IPS DF 6.9 (cell line): ENCODE results near the gene FER.
"Not testable (repeated sequence)": the region's sequence is repeated elsewhere in the genome, so short reads cannot be mapped to it uniquely, and the experiment has no call there.

Experiments used
- DNase-seq: peaks from one replicate; pipeline ENCODE4 v3.0.0-alpha.2; 2013; ENCODE audit warnings: low read depth, low spot score
- H3K27ac ChIP-seq: one replicate; pipeline ENCODE4 v1.5.1; 2013; ENCODE audit warnings: low read length, control low read depth
- H3K27me3 ChIP-seq: 2 replicates; pipeline ENCODE4 v1.6.1; 2013; ENCODE audit warnings: mild to moderate bottlenecking, low read length; ENCODE audit not compliant: control insufficient read depth, insufficient read depth
- H3K36me3 ChIP-seq: 2 replicates; pipeline ENCODE4 v1.6.1; 2013; ENCODE audit warnings: low read length; ENCODE audit not compliant: control insufficient read depth, insufficient read depth
- H3K4me1 ChIP-seq: 2 replicates; pipeline ENCODE4 v1.6.1; 2013; ENCODE audit warnings: low read length; ENCODE audit not compliant: control insufficient read depth, insufficient read depth
- H3K4me3 ChIP-seq: 2 replicates; pipeline ENCODE4 v1.5.1; 2013; ENCODE audit warnings: mild to moderate bottlenecking, low read length
- H3K9me3 ChIP-seq: 2 replicates; pipeline ENCODE4 v1.6.1; 2013; ENCODE audit warnings: low read length, inconsistent platforms; ENCODE audit not compliant: control insufficient read depth, insufficient read depth
- WGBS: extraction: QIAGEN DNeasy Blood & Tissue Kit; methylation state at CpG from one replicate; pipeline ENCODE4 v1.1.7; 2013; ENCODE audit warnings: mixed read lengths, missing lambda C conversion rate; ENCODE audit not compliant: insufficient read length, insufficient coverage; 5-methylcytosine and 5-hydroxymethylcytosine counted together

FER gene

DNA sequence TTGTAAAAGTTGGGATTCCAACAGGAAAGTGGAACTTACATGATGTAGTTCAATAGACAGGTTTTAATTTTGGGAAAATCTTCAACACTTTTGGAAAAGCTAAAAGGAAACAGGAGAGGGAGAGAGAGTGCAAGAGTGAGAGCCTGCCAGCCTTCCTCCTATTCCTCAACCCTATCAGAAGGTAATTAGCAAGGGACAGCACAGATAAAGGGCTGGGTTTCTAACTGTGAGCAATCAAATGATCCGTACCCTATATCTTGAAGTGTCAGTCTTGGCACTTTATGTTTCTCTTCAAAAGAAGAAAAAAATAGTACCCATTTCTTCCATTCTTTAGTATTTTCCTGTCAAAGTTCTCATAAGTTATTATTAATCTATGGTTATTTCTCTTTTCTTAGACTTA is 79.4 kb downstream of the FER start:
- no CpG with 5 or more reads among the region's 1 CpG for WGBS
- Histone ChIP-seq H3K27ac (no peak overlapping the region), H3K9me3 (no peaks in the 10 kb centered on the region), H3K27me3 (no peaks in the 10 kb centered on the region), H3K36me3 (no peaks in the 10 kb centered on the region), H3K4me3 (no peak overlapping the region), H3K4me1 (no peaks in the 10 kb centered on the region)
- DNase-seq, result no peak

DNA sequence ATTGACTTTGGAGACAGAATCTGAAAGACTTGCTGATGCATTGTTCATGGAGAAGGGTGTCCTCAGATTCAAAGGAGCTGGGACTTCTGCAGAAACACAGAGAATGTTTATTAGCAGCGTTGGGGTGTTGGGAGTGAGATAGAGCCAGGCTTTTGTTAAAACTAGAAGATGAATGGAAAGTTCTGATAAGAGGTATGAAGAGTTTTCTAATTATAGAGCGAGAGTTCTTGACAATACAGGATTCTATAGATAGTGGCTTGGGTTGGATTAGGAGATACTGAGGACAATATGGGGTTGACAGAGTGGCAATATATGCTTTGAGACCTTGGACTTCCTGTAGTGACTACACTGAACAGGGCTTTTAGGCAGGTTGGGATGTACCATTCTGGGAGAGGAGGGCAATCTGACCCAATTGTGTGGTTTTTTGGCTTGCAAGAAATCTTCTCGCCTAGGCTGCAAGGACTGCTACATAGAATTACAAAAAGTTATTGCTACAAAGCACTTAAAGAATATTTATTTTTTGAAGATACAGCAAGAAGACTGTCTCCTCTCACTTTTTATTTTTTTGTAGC is 83.1 kb downstream of the FER start:
- Histone ChIP-seq H3K36me3 (no peaks in the 10 kb centered on the region), H3K4me1 (no peaks in the 10 kb centered on the region), H3K9me3 (no peaks in the 10 kb centered on the region), H3K4me3 (no peak overlapping the region), H3K27me3 (no peaks in the 10 kb centered on the region), H3K27ac (no peak overlapping the region)
- WGBS, result no CpG with 5 or more reads among the region's 3 CpGs
- no peak for DNase-seq

DNA sequence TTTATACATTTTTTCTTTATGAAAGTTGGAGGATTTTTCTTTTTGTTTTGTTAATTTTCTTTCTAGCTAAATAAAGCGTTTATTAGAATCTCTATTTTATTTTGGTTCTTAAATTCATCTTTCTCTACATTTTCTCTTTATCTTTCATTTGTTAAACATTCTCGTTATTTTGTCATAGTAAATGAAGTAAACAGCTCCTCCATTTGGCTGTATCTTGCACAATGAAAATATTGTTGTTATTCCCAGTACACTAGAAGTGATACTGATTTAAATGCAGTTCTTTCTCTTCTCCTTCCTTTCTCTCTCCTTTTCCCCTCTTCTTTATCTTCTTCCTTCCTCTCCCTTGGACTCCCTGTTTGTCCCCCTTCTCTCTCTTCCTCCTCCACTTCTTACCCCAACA is 88.8 kb downstream of the FER start:
- Histone ChIP-seq H3K9me3 (no peaks in the 10 kb centered on the region), H3K4me3 (no peak overlapping the region), H3K4me1 (0 out of 2 replicates have a peak, but pooled peaks cover 1% of the 10 kb centered on the region), H3K27me3 (no peaks in the 10 kb centered on the region), H3K36me3 (no peaks in the 10 kb centered on the region), H3K27ac (no peak overlapping the region)
- WGBS, result no CpG with 5 or more reads among the region's 2 CpGs
- no peak for DNase-seq

DNA sequence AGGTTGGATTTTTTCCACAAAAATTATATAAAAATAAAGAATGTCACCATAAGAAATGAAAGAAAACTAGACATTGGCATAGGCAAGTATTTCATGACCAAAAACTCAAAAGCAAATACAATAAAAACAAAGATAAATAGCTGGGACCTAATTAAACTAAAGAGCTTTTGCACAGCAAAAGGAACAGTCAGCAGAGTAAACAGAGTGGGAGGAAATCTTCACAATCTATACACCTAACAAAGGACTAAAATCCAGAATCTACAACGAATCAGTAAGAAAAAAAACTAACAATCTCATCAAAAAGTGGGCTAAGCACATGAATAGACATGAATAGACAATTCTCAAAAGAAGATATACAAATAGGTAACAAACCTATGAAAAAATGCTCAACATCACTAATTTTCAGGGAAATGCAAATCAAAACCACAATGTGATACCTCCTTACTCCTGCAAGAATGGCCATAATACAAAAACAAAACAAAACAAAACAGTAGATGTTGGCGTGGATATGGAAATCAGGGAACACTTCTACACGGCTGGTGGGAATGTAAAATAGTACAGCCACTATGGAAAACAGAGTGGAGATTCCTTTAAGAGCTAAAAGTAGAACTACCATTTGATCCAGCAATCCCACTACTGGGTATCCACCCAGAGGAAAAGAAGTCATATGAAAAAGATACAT is 94.7 kb downstream of the FER start:
- not testable (repeated sequence) for H3K4me1 ChIP-seq, H3K4me3 ChIP-seq, H3K27ac ChIP-seq, DNase-seq, H3K9me3 ChIP-seq, H3K36me3 ChIP-seq, H3K27me3 ChIP-seq
- no CpG with 5 or more reads among the region's 3 CpGs for WGBS

DNA sequence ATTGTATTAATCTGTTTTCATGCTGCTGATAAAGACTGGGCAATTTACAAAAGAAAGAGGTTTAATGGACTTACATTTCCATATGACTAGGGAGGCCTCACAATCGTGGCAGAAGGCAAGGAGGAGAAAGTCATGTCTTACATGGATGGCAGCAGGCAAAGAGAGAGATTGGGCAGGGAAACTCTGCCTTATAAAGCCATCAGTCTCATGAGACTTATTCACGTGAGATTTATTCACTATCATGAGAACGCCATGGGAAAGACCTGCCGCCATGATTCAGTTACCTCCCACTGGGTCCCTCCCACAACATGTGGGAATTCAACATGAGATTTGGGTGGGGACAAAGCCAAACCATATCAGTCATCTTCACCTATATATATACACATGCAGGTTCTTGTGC is 103.4 kb downstream of the FER start:
- H3K4me3 ChIP-seq, H3K36me3 ChIP-seq, DNase-seq, H3K9me3 ChIP-seq, H3K27me3 ChIP-seq, H3K4me1 ChIP-seq, H3K27ac ChIP-seq: not testable (repeated sequence)
- no CpG with 5 or more reads among the region's 4 CpGs for WGBS

DNA sequence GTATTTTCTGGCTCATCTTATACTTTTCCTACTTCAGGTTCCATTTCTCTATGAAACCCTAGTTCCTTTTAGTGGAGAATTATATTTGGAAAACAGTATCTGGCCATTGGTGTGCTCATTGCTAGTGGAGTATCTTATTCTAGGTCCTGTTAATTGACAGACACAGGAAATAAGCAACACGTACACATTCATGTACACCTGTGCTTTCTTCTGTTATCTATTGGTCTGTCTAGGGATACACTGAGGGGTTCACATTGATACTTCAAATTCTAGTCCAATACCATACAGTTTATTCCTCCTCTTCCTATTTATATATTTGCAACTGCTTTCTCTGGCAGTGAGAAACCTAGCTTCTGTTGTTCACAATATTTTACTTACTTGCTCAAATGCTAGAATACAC is 110.2 kb downstream of the FER start:
- H3K36me3 ChIP-seq, result no peaks in the 10 kb centered on the region
- H3K27me3 ChIP-seq, result no peaks in the 10 kb centered on the region
- no peak for DNase-seq
- H3K9me3 ChIP-seq, result no peaks in the 10 kb centered on the region
- H3K4me1 ChIP-seq, result no peaks in the 10 kb centered on the region
- WGBS, result no CpG with 5 or more reads among the region's 1 CpG
- no peak overlapping the region for H3K4me3 ChIP-seq
- no peak overlapping the region for H3K27ac ChIP-seq

DNA sequence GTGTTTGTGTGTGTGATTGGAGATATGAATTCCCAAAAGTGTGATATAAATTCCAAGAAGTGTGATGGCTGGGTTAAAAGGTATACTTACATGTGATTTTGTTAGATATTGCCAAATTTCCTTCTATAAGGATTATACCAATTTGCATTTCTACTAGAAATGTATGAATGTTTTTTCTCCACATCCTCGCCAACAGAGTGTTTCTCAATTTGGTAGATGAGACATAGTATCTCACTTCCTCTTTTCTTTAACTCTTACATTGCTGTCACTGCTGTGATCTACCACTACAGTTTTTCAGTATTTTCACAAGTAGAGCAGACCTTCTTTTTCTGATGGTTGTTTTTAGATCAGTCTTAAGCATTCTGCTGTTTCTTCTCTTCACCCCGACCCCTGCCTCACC is 111.3 kb downstream of the FER start:
- Histone ChIP-seq H3K27me3 (no peaks in the 10 kb centered on the region), H3K36me3 (no peaks in the 10 kb centered on the region), H3K4me1 (no peaks in the 10 kb centered on the region), H3K4me3 (no peak overlapping the region), H3K9me3 (no peaks in the 10 kb centered on the region), H3K27ac (no peak overlapping the region)
- no peak for DNase-seq
- no CpG with 5 or more reads among the region's 2 CpGs for WGBS

DNA sequence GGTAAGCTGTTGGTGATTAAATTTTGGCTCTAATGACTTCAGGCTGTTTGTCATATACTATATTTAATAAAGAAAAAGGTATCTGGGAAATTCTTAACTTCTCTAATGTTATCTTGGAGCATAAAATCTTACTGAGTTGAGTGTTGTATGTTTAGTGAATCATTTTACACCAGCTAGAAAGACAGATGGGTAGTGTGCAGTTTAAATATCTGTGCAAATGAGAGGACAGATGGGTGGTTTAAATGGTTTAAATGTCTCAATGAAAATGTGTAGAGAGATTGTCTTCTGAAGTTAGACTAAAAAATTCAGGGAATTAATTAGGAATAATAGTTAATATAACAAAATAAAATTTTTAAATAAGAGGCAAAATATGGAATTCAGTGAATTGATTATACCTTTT is 114.5 kb downstream of the FER start:
- no peaks in the 10 kb centered on the region for H3K4me1 ChIP-seq
- H3K27ac ChIP-seq, result no peak overlapping the region
- no peaks in the 10 kb centered on the region for H3K27me3 ChIP-seq
- no peak overlapping the region for H3K4me3 ChIP-seq
- DNase-seq, result no peak
- no peaks in the 10 kb centered on the region for H3K36me3 ChIP-seq
- H3K9me3 ChIP-seq, result no peaks in the 10 kb centered on the region

DNA sequence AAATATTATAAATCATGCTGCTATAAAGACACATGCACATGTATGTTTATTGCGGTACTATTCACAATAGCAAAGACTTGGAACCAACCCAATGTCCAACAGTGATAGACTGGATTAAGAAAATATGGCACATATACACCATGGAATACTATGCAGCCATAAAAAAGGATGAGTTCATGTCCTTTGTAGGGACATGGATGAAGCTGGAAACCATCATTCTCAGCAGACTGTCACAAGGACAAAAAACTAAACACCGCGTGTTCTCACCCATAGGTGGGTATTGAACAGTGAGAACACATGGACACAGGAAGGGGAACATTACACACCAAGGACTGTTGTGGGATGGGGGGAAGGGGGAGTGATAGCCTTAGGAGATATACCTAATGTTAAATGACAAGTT is 118.4 kb downstream of the FER start:
- H3K9me3 ChIP-seq, H3K27ac ChIP-seq, H3K27me3 ChIP-seq, H3K4me1 ChIP-seq, H3K36me3 ChIP-seq, DNase-seq, H3K4me3 ChIP-seq: not testable (repeated sequence)
- no CpG with 5 or more reads among the region's 3 CpGs for WGBS

DNA sequence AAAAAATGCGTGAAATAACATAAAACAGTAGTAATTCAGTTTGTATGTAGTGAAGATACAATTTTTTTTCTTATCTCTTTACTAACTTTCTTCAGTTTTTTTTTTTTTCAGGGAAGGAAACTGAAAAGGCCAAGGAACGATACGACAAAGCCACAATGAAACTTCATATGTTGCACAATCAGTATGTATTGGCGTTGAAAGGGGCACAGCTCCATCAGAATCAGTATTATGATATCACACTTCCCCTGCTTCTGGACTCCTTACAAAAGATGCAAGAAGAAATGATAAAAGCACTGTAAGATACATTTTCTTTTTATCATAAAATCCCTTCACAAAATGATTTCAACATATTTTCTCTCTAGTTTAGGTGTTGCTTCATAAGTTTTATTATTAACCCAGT is 120.0 kb downstream of the FER start:
- no CpG with 5 or more reads among the region's 4 CpGs for WGBS
- no peaks in the 10 kb centered on the region for H3K27me3 ChIP-seq
- DNase-seq, result no peak
- H3K36me3 ChIP-seq, result no peaks in the 10 kb centered on the region
- H3K4me3 ChIP-seq, result no peak overlapping the region
- no peak overlapping the region for H3K27ac ChIP-seq
- no peaks in the 10 kb centered on the region for H3K4me1 ChIP-seq
- H3K9me3 ChIP-seq, result no peaks in the 10 kb centered on the region

DNA sequence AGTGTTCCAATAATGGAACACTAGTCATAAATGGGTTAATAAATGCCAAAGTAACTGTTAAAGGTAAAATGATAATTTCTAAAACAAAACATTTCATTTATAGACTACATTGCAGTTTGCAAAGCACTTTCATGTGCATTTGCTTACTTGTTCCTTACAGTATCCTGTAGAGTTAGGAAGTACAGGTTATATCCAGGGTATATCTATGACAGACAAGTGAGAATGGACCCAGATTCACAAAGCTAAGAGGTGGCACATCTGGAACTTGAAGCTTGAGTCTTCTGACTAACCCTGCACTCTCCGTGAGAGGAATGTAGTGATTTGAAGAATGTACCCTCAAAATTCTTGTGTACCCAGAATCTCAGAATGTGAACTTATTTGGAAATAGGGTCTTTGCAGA is 121.4 kb downstream of the FER start:
- Histone ChIP-seq H3K4me1 (no peaks in the 10 kb centered on the region), H3K9me3 (no peaks in the 10 kb centered on the region), H3K36me3 (no peaks in the 10 kb centered on the region), H3K27me3 (no peaks in the 10 kb centered on the region), H3K27ac (no peak overlapping the region), H3K4me3 (no peak overlapping the region)
- no peak for DNase-seq
- WGBS, result no CpG with 5 or more reads among the region's 1 CpG
